NOMO-1 treated with dmso at 0.1 percent for 144 hours (cell line): ENCODE data around the gene PYGL.
"Not testable (repeated sequence)": the region's sequence is repeated elsewhere in the genome, so short reads cannot be mapped to it uniquely, and the experiment has no call there.

Source experiments
- DNase-seq: peaks from one replicate; lab custom pipeline; 2025; ENCODE audit not compliant: unreplicated experiment; lab: John Stamatoyannopoulos, UW

The PYGL gene

DNA sequence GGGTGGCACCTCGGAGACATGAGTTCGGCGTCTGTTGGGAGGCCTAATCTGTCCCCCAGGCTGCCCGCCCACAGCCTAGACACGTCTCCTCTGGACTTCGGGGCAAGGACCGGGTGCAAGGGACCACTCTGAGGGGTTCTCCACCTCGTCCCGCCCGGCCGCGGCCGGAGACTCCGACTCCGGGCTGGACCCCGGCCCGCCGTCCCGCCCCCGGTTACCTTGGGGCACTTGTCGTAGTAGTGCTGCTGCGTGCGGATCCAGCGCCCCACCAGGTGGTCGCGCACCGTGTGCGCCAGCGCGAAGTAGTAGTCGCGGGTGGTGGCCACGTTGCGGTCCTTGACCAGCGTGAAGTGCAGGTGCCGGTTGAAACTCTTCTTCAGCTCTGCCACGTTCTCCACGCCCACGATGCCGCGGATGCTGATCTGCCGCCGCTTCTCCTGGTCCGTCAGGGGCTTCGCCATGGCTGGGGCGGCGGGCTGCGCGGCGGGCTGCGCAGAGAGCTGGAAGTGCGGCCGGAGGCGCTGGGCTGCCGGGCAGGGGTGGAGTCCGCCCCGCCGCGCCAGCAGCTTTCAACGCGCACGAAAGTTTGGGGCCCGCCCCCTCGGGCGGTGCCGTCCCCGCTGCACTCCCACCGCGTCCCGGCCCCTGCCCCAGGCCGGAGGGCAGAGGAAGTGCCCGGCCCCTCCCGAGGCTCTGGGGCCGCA, at the start of gene PYGL:
Gene PYGL (minus strand): TSS at position 541 of the 704 bp plus-strand sequence. CDS start 80 bp downstream, at position 461.
- peak; percentile 64 for DNase-seq

DNA sequence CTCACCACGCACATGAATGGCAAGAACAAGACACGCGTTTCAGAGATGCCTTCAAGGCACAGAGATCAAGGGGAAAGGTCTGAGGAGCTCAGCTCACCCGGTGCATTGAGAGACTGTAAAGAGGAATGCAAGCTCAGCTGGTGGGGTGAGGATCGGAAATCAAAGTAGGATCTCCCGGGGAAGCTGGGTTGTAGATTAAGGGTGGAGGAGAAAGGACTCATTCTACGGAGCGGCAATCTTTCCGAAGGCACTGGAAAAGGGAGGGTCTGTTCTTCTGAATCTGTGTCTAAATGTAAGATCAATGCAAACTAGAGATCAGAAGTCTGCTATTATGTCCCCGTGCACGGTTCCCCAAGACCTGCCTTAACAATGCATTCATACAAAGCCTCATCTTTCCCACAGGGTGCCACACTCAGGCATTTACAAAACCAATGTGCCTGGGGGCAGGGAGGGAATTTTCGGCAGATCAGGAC, 41.6 kb upstream of the PYGL start:
- no peak for DNase-seq

DNA sequence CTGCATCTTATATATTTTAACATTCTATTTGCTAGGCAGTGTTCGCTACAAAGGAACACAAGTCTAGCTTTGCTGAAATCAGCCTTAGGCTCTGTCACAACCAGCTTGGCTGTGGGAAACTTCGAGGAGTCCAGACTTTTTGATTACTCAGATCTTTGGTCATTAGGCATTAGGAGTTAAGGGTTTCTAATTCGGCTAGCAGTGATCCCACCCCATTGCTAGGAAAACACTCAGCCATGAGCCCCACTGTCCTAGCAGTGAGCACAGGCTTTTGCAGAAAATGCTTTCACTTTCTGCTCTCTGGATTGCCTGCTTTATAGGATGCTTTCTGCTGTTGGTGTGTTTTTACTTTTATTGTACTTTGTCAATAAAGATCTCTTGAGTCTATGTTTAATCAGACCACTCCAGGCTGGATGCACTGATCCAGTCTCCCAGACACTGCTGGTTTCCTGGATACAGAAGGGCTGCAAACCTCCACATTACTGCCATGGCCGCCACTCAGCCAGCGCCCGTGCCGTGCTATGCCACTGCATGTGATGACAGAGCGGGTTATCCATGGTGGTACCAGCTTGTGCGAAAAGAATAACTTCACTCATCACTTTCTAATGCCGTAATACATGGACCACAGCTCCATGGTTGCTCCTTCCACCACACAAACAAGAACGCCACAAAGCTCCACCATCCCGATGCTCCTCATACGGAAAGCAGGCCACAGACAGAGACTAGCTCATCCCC, 41.0 kb upstream of the PYGL start:
- DNase-seq, result no peak

DNA sequence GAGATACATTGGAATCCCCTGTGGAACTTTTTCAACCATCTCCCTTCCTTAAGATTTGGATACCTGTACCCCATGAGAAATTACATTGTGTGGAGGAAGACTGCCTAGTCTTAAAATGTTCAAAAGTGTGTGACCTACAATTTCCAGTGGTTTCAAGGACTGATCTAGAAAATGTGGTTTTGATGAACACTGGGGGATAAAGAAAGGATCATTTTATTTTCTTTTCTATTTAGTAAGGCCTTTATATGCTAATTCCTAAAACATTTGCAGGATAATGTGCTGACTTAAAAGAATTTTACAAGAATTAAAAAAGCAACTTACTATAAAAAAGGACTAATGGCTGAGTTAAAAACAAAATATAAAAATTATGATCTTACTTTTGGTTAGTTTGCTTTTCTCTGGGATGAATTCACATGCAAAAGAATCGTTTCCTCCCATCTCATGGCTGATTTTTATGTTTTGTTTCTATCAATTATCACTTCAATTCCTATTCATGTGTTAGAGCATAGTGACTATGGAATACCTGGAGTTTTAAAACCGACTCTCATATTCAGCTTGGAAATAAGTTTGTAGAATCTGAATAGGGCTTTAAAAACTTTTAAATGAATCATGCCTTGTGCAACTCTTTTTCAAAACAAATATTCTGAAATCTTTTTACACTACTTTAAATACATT, 39.9 kb upstream of the PYGL start:
- DNase-seq, result no peak

DNA sequence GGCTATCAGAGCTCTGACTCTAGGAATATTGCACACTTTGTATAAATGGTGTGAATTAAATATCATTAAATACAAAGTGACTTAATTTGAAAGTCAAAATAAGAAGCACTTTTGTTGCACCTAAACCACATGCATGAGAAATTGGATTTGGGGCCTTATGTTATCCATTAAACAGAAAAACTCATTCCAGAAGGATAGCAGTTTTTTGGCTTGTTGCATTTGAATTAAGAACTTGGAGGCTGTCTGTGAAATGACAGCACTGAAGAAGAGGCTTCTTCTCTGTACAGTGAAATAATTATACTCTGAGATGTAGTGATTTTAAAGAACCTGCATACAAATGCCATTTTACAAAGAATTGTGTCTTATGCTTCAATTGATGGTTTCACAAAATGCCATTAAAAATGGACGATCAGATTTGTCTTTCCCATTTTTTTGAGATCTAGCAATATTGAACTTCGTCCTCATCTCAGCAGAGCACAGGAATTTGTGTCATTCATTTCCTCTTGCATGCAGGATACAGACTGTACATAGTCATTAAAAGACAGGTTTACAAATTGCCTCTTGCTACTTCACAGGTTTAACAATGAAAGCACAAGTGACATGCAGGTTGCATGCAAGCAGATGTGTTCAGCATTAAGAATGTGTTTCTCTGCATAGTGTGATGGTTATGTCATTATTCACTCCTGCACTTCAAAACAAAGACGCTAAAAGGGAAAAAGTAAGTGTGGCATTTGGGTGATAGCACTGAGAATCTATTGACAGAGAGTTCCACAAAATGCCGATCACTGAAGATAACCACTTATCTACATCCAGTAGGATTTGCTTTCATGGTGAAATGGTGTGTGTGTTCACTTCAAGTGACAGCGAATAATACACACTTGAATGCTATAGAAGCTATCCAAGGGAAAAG, 35.9 kb upstream of the PYGL start:
- DNase-seq, result no peak

DNA sequence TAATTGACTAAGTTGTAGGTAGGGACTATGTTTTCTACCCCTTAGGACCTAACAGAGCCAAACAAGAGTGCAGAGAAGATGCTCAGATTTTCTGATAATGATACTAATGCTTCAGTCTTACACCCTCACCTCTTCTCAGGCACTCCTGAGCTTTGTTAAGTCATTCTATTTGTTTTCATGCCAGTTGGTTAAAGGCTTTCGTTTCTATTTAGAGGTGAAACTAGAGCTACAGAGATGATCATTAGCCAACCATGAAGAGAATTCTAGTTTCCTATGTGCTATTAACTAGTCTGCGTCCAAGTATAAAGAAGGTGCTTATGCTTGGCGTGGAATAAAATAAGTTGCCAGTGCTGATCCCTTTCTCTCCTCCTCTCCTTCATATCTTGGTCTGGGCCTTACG, 34.6 kb upstream of the PYGL start:
- DNase-seq, result no peak

DNA sequence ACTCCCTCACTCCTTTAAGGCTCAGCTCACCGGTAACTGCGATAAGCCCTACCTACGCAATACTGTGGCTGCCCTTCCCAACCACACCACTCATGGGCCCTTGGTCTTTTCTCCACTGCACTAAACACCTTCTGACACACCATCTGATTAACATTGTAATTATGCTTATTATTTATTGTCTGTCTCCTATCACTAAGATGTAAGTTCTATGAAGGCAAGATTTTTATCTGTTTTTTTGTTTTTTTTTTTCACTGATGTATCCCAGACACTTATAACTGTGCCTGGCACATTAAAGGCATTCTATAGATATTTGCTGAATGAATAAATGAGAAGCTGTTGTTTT, 34.2 kb upstream of the PYGL start:
- no peak for DNase-seq

DNA sequence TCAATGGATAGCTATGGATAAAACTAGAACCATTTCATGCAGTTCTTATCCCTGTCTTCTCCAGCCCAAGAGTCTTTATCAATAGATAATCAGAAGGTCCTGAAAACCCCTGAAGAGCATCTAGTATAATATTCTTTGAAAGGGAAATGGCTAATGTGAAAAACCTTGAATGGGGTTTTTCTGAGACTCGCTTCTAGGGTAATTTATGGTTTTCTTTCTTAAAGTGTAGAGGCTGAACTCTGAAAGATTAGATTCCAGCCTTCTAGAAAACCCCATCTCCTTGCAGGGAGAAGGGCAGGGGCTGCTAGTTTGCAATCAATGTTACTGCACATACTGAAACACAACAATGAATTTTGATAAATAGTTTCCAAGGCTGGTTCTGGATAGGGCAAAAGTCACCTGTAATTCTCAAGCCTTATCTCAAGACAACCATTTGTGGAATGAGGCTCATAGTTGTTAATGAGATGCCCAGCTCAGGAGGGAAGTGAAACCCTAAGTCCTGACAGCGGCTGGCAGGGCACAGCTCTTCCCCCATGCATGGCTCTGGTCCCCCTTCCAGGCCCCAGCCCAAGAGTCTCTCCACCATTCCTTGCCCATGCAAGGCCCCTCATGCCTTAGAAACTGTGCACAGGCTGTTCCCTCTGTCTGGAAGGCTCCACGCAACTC, 33.7 kb upstream of the PYGL start:
- DNase-seq, result peak; percentile 44

DNA sequence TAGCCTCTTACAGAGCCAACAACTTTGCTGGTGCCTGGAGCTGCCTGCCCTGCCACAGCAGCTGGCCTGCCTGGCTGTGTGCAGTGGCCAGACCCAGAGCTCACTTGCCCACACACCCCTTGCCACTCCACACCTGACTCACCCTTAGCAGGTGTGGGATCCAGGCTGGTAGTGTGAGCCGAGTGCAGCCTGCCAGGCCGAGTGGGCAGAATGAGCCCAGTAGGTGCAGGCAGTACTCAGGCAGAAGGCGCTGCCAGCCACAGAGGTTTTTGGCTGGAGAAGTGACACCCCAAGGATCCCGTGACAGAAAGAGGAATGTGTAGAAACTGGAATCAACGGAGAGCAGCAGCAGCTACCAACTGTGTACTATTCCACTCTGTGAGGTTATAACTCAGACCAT, 29.8 kb upstream of the PYGL start:
- DNase-seq, result no peak

DNA sequence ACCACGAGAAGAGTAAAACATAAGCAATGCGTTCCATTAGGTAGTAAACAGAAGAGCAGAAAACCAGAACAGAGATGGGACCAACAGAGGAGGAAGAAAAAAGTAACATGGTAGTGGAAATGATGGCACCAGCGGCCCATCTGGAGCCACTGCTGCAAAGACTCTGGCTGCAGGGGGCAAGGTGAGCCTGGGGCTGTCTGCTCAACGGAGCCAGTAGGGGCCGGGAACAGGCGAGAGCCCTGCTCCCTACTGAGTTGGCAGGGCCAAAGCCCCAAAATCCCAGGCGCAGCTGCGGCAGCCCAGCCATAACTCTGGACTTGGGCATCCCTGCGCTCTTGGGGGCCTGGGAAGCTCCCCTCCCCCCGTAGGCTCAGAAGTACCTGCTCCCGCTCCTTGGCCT, 28.5 kb upstream of the PYGL start:
- no peak for DNase-seq

DNA sequence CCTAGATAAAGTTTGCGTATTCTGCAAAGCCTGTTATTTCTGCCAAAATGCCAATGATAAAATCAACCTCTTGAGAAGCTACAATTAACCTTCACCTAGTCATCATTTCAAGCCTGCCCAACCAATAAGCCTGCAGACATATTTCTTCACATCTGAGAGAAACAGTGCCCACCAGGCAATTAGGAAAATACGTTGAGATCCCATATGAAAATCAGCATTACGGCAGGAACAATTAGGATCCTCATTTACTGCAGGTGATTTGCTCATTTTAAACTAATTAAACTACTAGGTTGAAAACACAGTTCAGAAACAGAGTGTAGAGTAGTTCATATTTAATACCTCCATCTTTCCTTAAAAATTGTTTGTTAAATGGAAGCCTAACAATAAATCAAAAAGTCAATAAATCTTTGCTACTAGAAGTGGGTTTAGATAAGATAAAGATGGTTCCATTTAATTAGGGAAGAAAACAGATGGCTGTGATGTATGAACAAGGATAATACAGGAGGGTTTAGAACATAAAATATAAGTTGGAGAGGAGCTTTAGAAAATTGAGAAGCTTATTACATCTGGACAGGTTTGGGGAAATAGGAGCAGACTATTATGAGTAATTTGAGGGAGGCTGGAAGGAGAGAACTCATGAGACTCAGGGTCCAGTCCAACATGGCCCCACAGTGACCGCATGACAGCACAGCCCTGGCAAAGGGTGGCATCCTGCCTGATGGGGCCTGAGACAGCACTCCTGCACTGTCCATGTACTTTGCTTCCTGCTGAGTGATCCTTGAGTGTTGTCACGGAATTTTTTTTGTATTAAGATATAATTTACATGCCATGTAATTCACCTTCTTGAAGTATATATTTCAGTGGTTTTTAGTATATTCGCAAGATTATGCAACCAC, 26.9 kb upstream of the PYGL start:
- no peak for DNase-seq

DNA sequence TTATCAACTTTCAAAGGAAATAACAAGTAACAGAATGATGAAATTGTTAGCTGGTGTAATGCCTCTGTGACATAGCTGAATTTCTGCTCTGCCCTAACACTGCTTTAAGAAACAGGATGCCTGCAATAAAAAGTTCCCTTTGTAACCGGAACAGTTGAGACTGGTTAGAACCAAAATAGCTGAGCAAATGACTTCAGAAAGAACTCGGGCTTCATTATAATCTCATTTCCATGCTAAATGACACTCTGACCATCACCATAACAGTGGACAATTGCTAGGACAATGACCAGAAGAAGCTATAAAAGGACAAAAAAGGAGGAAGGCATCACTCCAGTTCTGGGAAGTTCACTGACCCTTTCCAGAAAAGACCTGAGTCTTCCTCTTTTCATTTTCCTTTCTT, 23.5 kb upstream of the PYGL start:
- peak; percentile 17 for DNase-seq

DNA sequence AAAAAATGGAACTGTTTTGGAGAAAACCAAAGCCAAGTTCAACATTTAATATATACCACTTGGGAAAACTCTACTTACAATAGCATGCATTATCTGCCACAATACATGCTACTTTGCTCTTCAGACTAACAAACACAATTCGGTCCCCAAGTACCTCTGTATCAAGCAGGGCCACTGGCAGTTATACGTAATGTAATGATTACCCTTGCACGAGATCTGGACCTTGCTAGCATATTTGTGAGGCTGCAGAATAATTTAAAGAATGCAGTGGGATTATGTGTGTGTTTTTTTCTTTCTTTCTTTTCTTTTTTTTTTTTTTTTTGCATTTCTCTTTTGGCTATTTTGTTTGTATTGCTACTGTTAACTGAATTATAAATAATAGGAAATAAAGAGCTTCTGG, 22.8 kb upstream of the PYGL start:
- no peak for DNase-seq

DNA sequence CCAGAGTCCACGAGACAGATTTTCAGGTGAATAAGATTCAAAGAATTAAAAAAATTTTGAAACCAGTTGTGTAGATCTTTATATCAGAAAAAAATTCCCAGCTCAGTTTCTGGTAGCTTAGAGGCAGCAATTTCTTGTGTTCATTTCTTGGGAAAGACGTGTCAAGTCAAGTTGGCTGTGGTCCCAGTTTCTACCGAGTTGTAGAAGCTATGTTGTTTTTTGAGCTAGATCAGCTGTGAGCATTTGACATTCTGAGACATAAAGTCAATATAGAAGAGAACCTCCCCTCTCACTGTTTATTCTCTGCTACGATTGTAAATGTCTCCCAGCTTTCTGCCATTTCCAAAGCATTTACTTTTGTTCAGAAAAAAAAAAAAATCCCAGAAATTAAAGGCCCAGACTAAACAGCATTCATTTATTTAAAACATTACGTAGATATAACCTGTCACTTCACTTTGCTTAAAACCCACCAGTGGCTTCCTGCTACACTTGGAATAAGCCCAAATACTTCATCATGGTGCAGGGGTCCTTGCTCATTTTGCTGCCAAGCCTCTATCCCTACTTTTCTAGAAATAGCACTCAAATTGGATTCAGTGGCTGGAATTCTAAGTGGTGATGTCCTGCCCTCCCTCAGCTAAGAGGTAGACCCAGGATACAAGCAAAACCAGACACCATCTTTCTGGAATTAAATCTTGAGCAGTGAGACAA, 20.6 kb upstream of the PYGL start:
- no peak for DNase-seq

DNA sequence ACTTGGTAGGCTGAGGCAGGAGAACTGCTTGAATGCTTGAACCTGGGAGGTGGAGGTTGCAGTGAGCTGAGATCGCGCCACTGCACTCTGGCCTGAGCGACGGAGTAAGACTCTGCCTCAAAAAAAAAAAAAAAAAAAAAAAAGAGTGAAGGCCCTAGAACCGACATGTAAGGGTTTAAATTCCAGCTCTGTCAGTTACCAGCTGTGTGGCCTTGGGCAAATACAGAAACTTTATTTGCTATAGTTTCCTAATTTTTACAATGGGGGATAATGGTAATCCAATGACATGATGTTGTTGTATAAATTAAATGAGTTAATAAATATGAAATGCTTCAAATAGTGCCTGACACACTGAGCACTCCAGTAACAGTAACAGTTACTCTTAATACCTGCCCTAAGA, 19.6 kb upstream of the PYGL start:
- no peak for DNase-seq

DNA sequence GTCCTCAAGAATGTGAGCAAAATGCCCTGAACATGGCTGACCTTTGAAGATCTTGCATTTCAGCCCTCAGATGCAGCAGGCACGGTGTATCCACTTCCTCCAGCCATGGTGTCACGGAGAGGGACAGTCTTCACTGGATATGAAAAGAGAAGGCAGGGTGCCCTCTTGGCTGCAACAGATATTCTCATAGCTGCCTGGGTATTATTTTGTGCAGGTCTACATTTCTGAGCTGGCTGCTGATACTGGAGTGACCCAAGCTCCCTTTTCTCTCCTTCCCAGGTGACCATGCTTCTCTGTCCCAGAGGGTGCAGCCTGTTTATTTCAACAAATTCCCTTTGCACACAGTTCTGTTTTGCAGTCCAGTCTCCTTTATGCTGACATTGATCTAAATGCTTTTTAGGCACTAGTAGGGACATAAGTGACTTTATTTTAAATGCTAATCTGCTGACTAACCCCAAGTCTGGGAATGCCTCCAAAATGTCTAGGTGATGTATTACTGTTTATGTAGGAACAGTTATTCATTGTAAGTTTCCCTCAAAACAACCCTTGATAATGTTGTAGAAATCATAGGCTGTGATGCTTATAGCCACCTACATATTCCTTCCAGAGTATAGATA, 17.4 kb upstream of the PYGL start:
- DNase-seq, result no peak

DNA sequence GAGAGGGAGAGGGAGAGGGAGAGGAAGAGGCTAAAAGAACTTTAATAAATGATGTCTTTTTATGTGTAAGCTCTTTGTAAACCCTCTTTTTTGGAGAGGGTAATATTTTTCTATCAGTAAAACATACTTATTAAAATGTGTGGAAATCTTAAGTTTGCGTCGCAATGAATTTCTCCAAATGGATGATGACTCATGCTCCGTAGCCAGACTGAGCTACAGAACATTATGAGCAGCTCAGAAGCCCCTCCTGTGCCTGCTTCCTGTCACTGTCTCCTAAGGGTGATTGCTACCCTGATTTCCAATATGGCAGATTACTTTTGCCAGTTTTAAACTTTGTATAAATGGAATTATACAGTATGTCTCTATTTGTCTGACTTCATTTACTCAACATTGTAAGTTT, 13.0 kb upstream of the PYGL start:
- DNase-seq, result peak; percentile 37

DNA sequence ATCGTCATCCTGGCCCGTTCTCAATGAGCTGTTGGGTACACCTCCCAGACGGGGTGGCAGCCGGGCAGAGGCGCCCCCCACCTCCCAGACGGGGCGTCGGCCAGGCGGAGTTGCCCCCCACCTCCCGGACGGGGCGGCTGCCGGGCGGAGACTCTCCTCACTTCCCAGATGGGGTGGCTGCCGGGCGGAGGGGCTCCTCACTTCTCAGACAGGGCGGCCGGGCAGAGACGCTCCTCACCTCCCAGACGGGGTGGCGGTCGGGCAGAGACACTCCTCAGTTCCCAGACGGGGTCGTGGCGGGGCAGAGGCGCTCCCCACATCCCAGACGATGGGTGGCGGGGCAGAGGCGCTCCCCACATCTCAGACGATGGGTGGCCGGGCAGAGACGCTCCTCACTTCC, 12.1 kb upstream of the PYGL start:
- DNase-seq, result not testable (repeated sequence)
